Measurements from ENCODE around the gene SEPTIN3.

DNA sequence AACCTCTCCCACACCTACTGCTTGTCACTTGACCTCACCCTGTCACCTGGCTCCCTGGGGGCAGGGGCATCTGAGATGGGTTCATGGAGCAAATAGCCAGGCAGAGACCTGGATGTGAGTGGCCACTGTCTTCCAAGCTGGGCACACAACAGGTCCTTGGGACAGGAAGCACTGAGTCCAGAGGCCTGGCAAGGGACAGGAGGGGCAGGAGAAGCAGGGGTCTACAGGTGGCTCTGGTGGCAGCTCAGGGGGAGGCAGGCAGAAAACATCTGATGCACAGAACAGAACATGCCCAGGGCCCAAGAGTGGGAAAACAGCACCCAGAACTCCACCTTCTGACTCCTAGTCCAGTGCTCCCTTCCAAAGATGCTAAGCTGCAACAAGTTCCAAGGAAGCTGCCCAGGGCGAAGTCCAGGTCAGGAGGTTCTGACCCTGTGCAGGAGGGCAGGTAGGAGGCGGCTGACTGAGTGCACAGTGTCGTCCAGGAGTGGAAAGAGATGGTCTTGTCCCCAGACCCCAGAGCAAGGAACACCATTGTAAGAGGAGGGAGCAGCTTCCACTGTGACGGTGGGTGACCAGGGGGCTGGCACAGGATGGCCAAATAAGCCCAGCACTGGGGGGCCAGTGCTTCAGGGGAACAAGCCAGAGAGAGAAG lies 46.2 kb upstream of the SEPTIN3 start:
- no peak for TF ChIP-seq EZH2phosphoT487 (IDR thresholded peaks at IDR 0.05)
- TF ChIP-seq CTCF (IDR thresholded peaks at IDR 0.05): no peak

Data from neural progenitor cell (in vitro differentiated cells).